GM10266 (cell line): Measurements from ENCODE around the gene APC2.
A peak's percentile ranks its signal among the peaks of the same experiment; 100 is the strongest.

ENCODE experiments used
- DNase-seq: peaks from one replicate; pipeline ENCODE4 v3.0.0; 2012; ENCODE audit errors: extremely low spot score
- CTCF ChIP-seq: IDR thresholded peaks from 2 replicates; pipeline ENCODE4 v1.5.1; 2012; ENCODE audit warnings: mild to moderate bottlenecking, low read depth; ENCODE audit not compliant: control insufficient read depth, insufficient read depth; ENCODE audit errors: missing control alignments

APC2 gene

GRCh38 chr19:1433119-1434039 lies 16.5 kb upstream of the APC2 start:
- no peak for TF ChIP-seq CTCF
- no peak for DNase-seq

- no peak for TF ChIP-seq CTCF
- no peak for DNase-seq
Observed at GRCh38 chr19:1434040-1434366, 15.9 kb upstream of the APC2 start.

GRCh38 chr19:1434577-1435060 lies 15.3 kb upstream of the APC2 start:
- no peak for TF ChIP-seq CTCF
- no peak for DNase-seq

GRCh38 chr19:1435378-1435989 lies 14.4 kb upstream of the APC2 start:
- DNase-seq = no peak

GRCh38 chr19:1437609-1438008 lies 12.3 kb upstream of the APC2 start:
- TF ChIP-seq CTCF = no peak

More at GRCh38 chr19:1435378-1435989, 14.4 kb upstream of the APC2 start:
- TF ChIP-seq CTCF = no peak

GRCh38 chr19:1438035-1438932 lies 11.6 kb upstream of the APC2 start, which contains the start of gene RPS15:
TSS of gene RPS15 (plus strand) at chr19:1438396. CDS start at chr19:1438426, 30 bp downstream.
- TF ChIP-seq CTCF = peak; percentile 100
- DNase-seq = peak; percentile 99

More at GRCh38 chr19:1437609-1438008, 12.3 kb upstream of the APC2 start:
- DNase-seq = no peak
